ENCODE results near the gene CLDN10.

Gene CLDN10

GRCh38 chr13:95601216-95601615 lies 48.7 kb downstream of the CLDN10 start:
- 94% methylated on average over 2 of the region's 2 CpGs for WGBS
- H3K36me3 ChIP-seq (ENCODE audit: insufficient read depth, low read length) = peaks cover 63% of the 10 kb centered on the region

DNA sequence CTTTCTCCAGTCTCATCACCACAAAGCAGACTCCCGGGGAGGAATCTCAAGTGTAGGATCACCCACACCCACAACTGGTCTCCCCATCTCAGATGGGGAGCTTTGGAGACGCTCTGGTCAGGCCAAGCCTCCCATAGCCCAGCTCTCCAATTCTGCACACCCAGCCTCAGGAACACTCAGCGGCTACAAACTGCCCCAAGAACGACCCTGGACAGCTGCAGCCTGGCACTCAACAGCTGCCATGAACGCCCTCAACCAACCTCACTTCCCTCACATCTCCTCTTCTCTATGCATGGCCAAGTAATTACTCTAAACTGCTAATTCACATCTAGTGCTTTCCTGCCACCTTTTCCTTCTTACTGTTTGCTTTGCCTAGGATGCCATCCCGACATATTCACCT lies 49.4 kb downstream of the CLDN10 start:
- Histone ChIP-seq H3K4me3 (ENCODE audit: low read length) (no peak overlapping the region), H3K27ac (ENCODE audit: low read depth, low read length) (no peak overlapping the region), H3K4me1 (ENCODE audit: insufficient read depth, low read length) (no peaks in the 10 kb centered on the region), H3K9me3 (ENCODE audit: insufficient read depth, low read depth, low read length) (no peaks in the 10 kb centered on the region), H3K9ac (ENCODE audit: low read depth, low read length) (no peak overlapping the region), H3K27me3 (ENCODE audit: insufficient read depth, low read length) (no peaks in the 10 kb centered on the region), H3K36me3 (ENCODE audit: insufficient read depth, low read length) (peaks cover 68% of the 10 kb centered on the region)
- WGBS = 94% methylated on average over 6 of the region's 6 CpGs

More at GRCh38 chr13:95601216-95601615, 48.7 kb downstream of the CLDN10 start:
- no peaks in the 10 kb centered on the region for H3K4me1 ChIP-seq (ENCODE audit: insufficient read depth, low read length)
- H3K27ac ChIP-seq (ENCODE audit: low read depth, low read length) = no peak overlapping the region
- H3K27me3 ChIP-seq (ENCODE audit: insufficient read depth, low read length) = no peaks in the 10 kb centered on the region
- no peak overlapping the region for H3K9ac ChIP-seq (ENCODE audit: low read depth, low read length)
- no peak overlapping the region for H3K4me3 ChIP-seq (ENCODE audit: low read length)
- H3K9me3 ChIP-seq (ENCODE audit: insufficient read depth, low read depth, low read length) = no peaks in the 10 kb centered on the region

DNA sequence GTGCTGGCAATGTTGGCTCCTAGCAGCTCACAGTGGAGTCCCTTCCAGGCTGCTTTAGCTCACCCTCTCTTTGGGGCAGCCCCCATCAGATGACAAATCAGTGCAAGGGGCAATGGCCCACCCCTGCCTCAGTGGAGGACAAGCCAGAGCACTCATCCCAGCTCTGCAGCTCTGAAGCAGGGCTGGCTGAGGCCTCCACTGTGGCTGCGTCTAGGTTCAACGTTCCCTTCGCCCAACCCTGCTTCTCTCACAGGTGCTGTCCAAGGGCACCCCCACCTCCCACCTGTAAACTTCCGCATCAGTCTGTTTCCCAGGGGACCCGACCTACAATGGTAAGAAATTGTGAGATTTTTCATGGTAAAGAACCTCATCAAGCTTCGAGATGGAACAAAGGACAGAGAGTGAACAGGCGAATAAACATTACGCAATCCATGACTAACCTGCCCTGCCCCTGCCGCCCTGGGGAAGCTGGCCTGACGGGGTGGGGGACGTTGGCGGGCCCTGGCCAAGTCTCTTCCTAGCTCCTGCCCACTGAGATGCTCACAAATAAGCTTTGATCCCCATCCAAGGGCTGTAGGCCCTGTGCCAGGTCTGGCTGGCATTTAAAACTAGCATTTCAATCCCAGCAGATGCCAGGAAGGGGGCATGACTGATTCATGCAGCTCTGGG lies 51.5 kb downstream of the CLDN10 start:
- peaks cover 64% of the 10 kb centered on the region for H3K36me3 ChIP-seq (ENCODE audit: insufficient read depth, low read length)
- H3K9ac ChIP-seq (ENCODE audit: low read depth, low read length) = no peak overlapping the region
- no peaks in the 10 kb centered on the region for H3K4me1 ChIP-seq (ENCODE audit: insufficient read depth, low read length)
- no peak overlapping the region for H3K27ac ChIP-seq (ENCODE audit: low read depth, low read length)
- H3K4me3 ChIP-seq (ENCODE audit: low read length) = no peak overlapping the region
- H3K27me3 ChIP-seq (ENCODE audit: insufficient read depth, low read length) = no peaks in the 10 kb centered on the region
- no peaks in the 10 kb centered on the region for H3K9me3 ChIP-seq (ENCODE audit: insufficient read depth, low read depth, low read length)
- WGBS = 94% methylated on average over 12 of the region's 12 CpGs

DNA sequence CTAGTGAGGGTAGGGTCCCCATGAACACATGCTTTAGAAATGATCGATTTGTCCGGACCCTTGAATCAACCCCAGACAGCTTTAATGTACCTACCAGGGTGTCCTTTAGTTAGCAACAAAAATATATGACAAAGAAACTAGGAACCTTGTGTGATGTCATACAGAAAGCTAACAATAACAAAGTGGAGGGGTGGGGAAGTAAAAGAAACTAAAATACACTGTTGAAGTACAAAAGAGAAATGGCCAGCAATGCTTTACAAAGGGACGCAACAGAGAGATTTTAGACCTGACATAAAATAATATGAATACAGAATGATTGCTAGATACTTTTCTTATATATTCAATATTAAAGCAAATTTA lies 52.0 kb downstream of the CLDN10 start:
- no peaks in the 10 kb centered on the region for H3K9me3 ChIP-seq (ENCODE audit: insufficient read depth, low read depth, low read length)
- H3K4me3 ChIP-seq (ENCODE audit: low read length) = no peak overlapping the region
- H3K9ac ChIP-seq (ENCODE audit: low read depth, low read length) = no peak overlapping the region
- H3K27ac ChIP-seq (ENCODE audit: low read depth, low read length) = no peak overlapping the region
- no peaks in the 10 kb centered on the region for H3K27me3 ChIP-seq (ENCODE audit: insufficient read depth, low read length)
- H3K4me1 ChIP-seq (ENCODE audit: insufficient read depth, low read length) = no peaks in the 10 kb centered on the region
- WGBS = 100% methylated on average over 2 of the region's 3 CpGs
- H3K36me3 ChIP-seq (ENCODE audit: insufficient read depth, low read length) = peaks cover 63% of the 10 kb centered on the region

- 94% methylated on average over 3 of the region's 3 CpGs for WGBS
- no peak overlapping the region for H3K9ac ChIP-seq (ENCODE audit: low read depth, low read length)
- no peaks in the 10 kb centered on the region for H3K27me3 ChIP-seq (ENCODE audit: insufficient read depth, low read length)
- H3K27ac ChIP-seq (ENCODE audit: low read depth, low read length) = no peak overlapping the region
- no peaks in the 10 kb centered on the region for H3K4me1 ChIP-seq (ENCODE audit: insufficient read depth, low read length)
- H3K4me3 ChIP-seq (ENCODE audit: low read length) = no peak overlapping the region
- H3K36me3 ChIP-seq (ENCODE audit: insufficient read depth, low read length) = peaks cover 68% of the 10 kb centered on the region
- no peaks in the 10 kb centered on the region for H3K9me3 ChIP-seq (ENCODE audit: insufficient read depth, low read depth, low read length)
Measured at GRCh38 chr13:95605448-95606125, 53.1 kb downstream of the CLDN10 start.

GRCh38 chr13:95607366-95607765 lies 54.8 kb downstream of the CLDN10 start:
- Histone ChIP-seq H3K4me1 (ENCODE audit: insufficient read depth, low read length) (no peaks in the 10 kb centered on the region), H3K9ac (ENCODE audit: low read depth, low read length) (no peak overlapping the region), H3K27me3 (ENCODE audit: insufficient read depth, low read length) (no peaks in the 10 kb centered on the region), H3K27ac (ENCODE audit: low read depth, low read length) (no peak overlapping the region), H3K36me3 (ENCODE audit: insufficient read depth, low read length) (peaks cover 76% of the 10 kb centered on the region), H3K4me3 (ENCODE audit: low read length) (no peak overlapping the region), H3K9me3 (ENCODE audit: insufficient read depth, low read depth, low read length) (no peaks in the 10 kb centered on the region)
- WGBS = 75% methylated on average over 1 of the region's 1 CpG

DNA sequence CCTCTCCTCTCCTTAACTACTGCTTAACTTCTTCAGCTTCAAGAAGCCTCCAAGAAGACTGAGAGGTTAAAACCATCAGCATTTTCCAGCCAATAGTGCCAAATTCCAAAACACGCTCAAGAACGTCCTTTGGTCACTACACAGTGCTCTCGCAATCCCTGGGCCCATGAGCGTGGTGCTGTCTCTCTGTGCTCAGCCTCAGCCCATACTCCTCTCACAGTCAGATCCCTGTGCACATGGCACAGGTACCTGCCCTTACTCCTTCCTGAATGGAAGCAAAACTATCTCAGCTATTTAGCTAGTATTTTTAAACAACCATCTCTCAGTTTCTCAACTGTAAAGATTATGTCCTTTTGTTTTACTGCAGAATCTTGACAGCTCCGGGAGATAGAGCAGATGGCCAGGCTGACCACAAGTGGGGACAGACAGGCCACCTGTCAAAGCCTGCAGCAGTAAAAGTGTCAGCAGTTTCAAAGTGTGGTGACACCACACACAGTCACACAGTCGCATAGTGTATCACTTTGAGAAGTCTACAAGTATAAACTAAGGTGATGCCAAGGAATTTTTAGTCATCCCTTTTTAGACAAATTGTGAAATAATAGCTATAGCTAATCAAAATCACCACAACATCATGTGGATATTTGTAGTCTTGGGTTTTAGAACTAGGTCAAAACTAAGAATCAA lies 56.3 kb downstream of the CLDN10 start:
- Histone ChIP-seq H3K36me3 (ENCODE audit: insufficient read depth, low read length) (peaks cover 80% of the 10 kb centered on the region), H3K4me1 (ENCODE audit: insufficient read depth, low read length) (no peaks in the 10 kb centered on the region), H3K27ac (ENCODE audit: low read depth, low read length) (no peak overlapping the region), H3K27me3 (ENCODE audit: insufficient read depth, low read length) (no peaks in the 10 kb centered on the region), H3K9ac (ENCODE audit: low read depth, low read length) (no peak overlapping the region), H3K9me3 (ENCODE audit: insufficient read depth, low read depth, low read length) (no peaks in the 10 kb centered on the region), H3K4me3 (ENCODE audit: low read length) (no peak overlapping the region)
- 94% methylated on average over 6 of the region's 6 CpGs for whole genome bisulfite sequencing

DNA sequence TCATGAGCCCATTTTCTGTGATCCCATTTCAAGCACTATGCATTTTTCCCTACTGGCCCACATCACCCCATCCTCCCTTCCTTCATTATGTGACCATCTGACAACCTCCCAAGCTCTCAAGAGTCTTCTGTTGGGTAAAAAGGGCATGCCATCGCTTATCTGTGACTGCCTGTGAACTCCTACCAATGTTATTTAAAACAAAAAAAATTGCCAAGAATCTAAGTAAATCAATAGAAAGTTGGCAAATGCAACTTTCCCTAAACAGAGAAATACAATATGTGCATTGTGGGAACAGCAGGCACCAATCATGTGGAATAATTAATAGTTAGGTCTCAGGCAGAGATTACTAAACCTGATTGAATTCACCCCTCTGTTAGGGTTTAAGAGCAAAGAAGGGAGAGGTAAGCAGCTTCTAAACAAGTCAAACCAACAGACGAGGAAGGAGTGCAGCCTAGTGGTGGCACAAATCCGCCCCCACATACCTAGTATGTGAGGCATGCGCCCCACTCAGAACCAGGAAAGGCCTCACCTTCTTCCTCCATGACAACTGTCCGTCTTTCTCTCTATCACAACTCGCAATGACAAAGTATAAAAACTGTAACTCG lies 62.2 kb downstream of the CLDN10 start:
- Histone ChIP-seq H3K9me3 (ENCODE audit: insufficient read depth, low read depth, low read length) (no peaks in the 10 kb centered on the region), H3K9ac (ENCODE audit: low read depth, low read length) (no peak overlapping the region), H3K27ac (ENCODE audit: low read depth, low read length) (no peak overlapping the region), H3K27me3 (ENCODE audit: insufficient read depth, low read length) (no peaks in the 10 kb centered on the region), H3K4me1 (ENCODE audit: insufficient read depth, low read length) (no peaks in the 10 kb centered on the region), H3K4me3 (ENCODE audit: low read length) (no peak overlapping the region), H3K36me3 (ENCODE audit: insufficient read depth, low read length) (peaks cover 80% of the 10 kb centered on the region)
- WGBS = 93% methylated on average over 7 of the region's 7 CpGs

DNA sequence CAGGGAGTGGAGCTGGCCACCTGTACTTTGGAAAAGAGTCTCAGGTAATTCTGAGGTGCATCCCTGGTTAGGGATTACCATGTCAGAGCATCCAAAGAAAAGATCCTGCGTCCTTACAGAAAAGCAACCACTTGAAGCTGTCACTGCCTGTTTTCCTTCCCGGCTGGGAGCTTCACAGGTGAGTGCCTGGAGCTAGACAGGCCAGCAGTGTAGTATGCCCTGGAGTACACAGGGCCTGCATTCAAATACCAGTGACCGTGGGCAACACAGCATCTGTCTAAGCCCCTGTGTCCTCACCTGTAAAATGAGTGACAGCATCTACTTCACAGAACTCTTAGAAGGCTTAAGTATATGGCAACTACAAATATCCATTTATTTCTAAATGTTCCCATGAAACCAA lies 63.0 kb downstream of the CLDN10 start:
- no peaks in the 10 kb centered on the region for H3K4me1 ChIP-seq (ENCODE audit: insufficient read depth, low read length)
- H3K36me3 ChIP-seq (ENCODE audit: insufficient read depth, low read length) = peaks cover 80% of the 10 kb centered on the region
- no peak overlapping the region for H3K27ac ChIP-seq (ENCODE audit: low read depth, low read length)
- H3K4me3 ChIP-seq (ENCODE audit: low read length) = no peak overlapping the region
- H3K9ac ChIP-seq (ENCODE audit: low read depth, low read length) = no peak overlapping the region
- 93% methylated on average over 3 of the region's 3 CpGs for WGBS
- H3K9me3 ChIP-seq (ENCODE audit: insufficient read depth, low read depth, low read length) = no peaks in the 10 kb centered on the region
- no peaks in the 10 kb centered on the region for H3K27me3 ChIP-seq (ENCODE audit: insufficient read depth, low read length)

DNA sequence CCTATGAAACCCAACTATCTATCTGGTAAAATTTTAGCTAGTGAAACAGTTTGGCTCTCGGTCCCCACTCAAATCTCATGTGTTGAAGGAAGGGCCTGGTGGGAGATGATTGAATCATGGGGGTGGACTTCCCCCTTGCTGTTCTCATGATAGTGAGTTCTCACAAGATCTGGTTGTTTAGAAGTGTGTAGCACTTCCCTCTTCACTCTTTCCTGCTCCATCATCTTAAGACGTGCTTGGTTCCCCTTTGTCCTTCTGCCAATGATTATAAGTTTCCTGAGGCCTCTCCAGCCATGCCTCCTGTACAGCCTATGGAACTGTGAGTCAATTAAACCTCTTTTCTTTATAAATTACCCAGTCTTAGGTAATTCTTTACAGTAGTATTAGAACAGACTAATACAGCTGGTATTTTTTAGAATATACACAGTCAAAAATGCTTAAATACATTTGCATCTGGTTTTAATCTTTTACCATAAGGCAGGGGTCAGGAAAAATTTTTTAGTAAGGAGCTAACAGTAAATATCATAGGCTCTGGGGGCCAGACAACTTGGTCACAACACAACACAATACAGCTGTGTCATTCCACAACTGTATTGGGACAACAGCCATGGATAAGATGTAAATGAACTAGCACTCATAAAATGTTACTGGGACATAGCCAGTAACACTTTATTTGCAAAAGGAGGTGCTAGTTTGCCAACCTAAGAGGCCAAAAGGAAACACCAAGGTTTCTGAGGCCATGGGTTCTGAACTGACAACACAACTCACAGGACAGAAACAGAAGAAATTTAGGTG lies 67.7 kb downstream of the CLDN10 start:
- no peak overlapping the region for H3K27ac ChIP-seq (ENCODE audit: low read depth, low read length)
- no peak overlapping the region for H3K4me3 ChIP-seq (ENCODE audit: low read length)
- H3K9me3 ChIP-seq (ENCODE audit: insufficient read depth, low read depth, low read length) = no peaks in the 10 kb centered on the region
- no peaks in the 10 kb centered on the region for H3K27me3 ChIP-seq (ENCODE audit: insufficient read depth, low read length)
- no peak overlapping the region for H3K9ac ChIP-seq (ENCODE audit: low read depth, low read length)
- H3K36me3 ChIP-seq (ENCODE audit: insufficient read depth, low read length) = peaks cover 81% of the 10 kb centered on the region
- H3K4me1 ChIP-seq (ENCODE audit: insufficient read depth, low read length) = no peaks in the 10 kb centered on the region
- WGBS = 90% methylated on average over 2 of the region's 2 CpGs

Measured in HUES64 (cell line).